GM12878 (cell line): ENCODE results near the gene SPAG17. TPM values are rescaled to one million over a fixed set of nuclear protein-coding genes. Genes with fewer than 3 reads are reported as not detected.

Experiments
- ATAC-seq: fragments of 200-7000 bp; cut with Tn5 transposase; 3 replicates; pipeline ENCODE4 v1.9.1; 2020; ENCODE audit warnings: mild to moderate bottlenecking, moderate library complexity
- BruUV-seq: library from RNA; stranded (reverse); fragments of 400-500 nt; replicated peaks from 2 replicates; lab custom pipeline; 2021; lab: Mats Ljungman, UMichigan
- CTCF ChIA-PET: fragments of 300-600 bp; sonication (Branson Sonifier 250); formaldehyde crosslinking; extraction: SDS; loops from one replicate; lab custom pipeline; 2021; ENCODE audit warnings: inconsistent platforms; lab: Yijun Ruan, JAX
- POLR2A ChIA-PET: fragments of 350-600 bp; formaldehyde crosslinking; extraction: SDS; loops from one replicate; lab custom pipeline; 2021; ENCODE audit warnings: inconsistent platforms; lab: Charles Lee
- RAD21 ChIA-PET: fragments of 300-600 bp; sonication (Branson Sonifier 250); formaldehyde crosslinking; loops from one replicate; lab custom pipeline; 2023; ENCODE audit warnings: antibody characterized with exemption; ENCODE audit not compliant: unreplicated experiment; lab: Charles Lee
- SMC1A ChIA-PET: fragments of 300-600 bp; sonication (Branson Sonifier 250); formaldehyde crosslinking; loops from one replicate; lab custom pipeline; 2023; ENCODE audit not compliant: unreplicated experiment, uncharacterized antibody; lab: Charles Lee
- DNase-seq: peaks from one replicate; pipeline ENCODE4 v3.0.0-alpha.2; 2011; ENCODE audit warnings: low read depth, low spot score
- FAIRE-seq: peaks from 3 replicates; lab custom pipeline; 2011; peaks lifted over from hg19 to GRCh38; lab: Jason Lieb, UNC
- H2AFZ ChIP-seq: 2 replicates; pipeline ENCODE4 v1.6.0; 2011; ENCODE audit warnings: low read depth, low read length, control low read depth; ENCODE audit not compliant: control insufficient read depth
- H3K27ac ChIP-seq: 2 replicates; pipeline ENCODE4 v1.5.1; 2011; ENCODE audit warnings: control low read depth; ENCODE audit not compliant: control insufficient read depth, insufficient read depth
- H3K27me3 ChIP-seq, 2 experiments: replicated peaks in 1 of 2; 2 replicates each; pipeline versions ENCODE4 v1.6.0 to v1.6.1; 2011; ENCODE audit warnings: low read length in 1 of 2; ENCODE audit not compliant: control insufficient read depth in 2 of 2, insufficient read depth in 2 of 2
- H3K36me3 ChIP-seq, 2 experiments: 2 replicates each; pipeline ENCODE4 v1.5.1; 2011; ENCODE audit warnings: low read length in 1 of 2; ENCODE audit not compliant: control insufficient read depth in 2 of 2, insufficient read depth in 2 of 2
- H3K4me1 ChIP-seq: 2 replicates; pipeline ENCODE4 v1.6.1; 2011; ENCODE audit warnings: mild to moderate bottlenecking, low read length, moderate library complexity, mixed read lengths; ENCODE audit not compliant: control insufficient read depth, insufficient read depth
- H3K4me2 ChIP-seq: 2 replicates; pipeline ENCODE4 v1.6.0; 2011; ENCODE audit warnings: control low read depth; ENCODE audit not compliant: control insufficient read depth, insufficient read depth
- H3K4me3 ChIP-seq: fragments of 200-600 bp; sonication (generic); 2 replicates; pipeline ENCODE4 v1.5.1; 2016
- H3K79me2 ChIP-seq: 2 replicates; pipeline ENCODE4 v1.6.0; 2011; ENCODE audit warnings: low read length; ENCODE audit not compliant: control insufficient read depth, insufficient read depth
- H3K9ac ChIP-seq: 2 replicates; pipeline ENCODE4 v1.8.0; 2011; ENCODE audit warnings: low read length, control low read depth, mixed read lengths; ENCODE audit not compliant: control insufficient read depth, insufficient read depth
- H3K9me3 ChIP-seq: replicated peaks from 3 replicates; pipeline ENCODE4 v1.5.1; 2011; ENCODE audit warnings: mild to moderate bottlenecking, low read length; ENCODE audit not compliant: control insufficient read depth, insufficient read depth
- H4K20me1 ChIP-seq: 2 replicates; pipeline ENCODE4 v1.6.0; 2011; ENCODE audit not compliant: control insufficient read depth, insufficient read depth
- FOXM1 ChIP-seq: IDR thresholded peaks from 2 replicates; pipeline ENCODE4 v1.6.1; 2012; ENCODE audit warnings: low read depth, mild to moderate bottlenecking, inconsistent platforms, low read length, moderate library complexity
- NR2C2 ChIP-seq: IDR thresholded peaks from 2 replicates; pipeline ENCODE4 v1.6.1; 2011; ENCODE audit warnings: borderline replicate concordance, low read depth; ENCODE audit not compliant: control insufficient read depth, insufficient read length
- SPI1 ChIP-seq: IDR thresholded peaks from 2 replicates; pipeline ENCODE4 v1.6.1; 2011; ENCODE audit warnings: low read depth, mild to moderate bottlenecking, low read length, moderate library complexity, borderline replicate concordance; ENCODE audit not compliant: insufficient read depth
- STAT1 ChIP-seq: fragments of 450-650 bp; conservative IDR thresholded peaks from 2 replicates; pipeline ENCODE4 v1.6.1; 2014; ENCODE audit warnings: antibody characterized with exemption, mild to moderate bottlenecking
- YY1 ChIP-seq: IDR thresholded peaks from 2 replicates; pipeline ENCODE4 v1.6.1; 2011; ENCODE audit warnings: low read depth, mild to moderate bottlenecking, low read length
- WGBS: methylation state at CpG from one replicate; pipeline ENCODE4 v1.1.6; 2016; ENCODE audit warnings: low lambda C conversion rate; ENCODE audit not compliant: insufficient replicate concordance, insufficient coverage; ENCODE audit errors: missing lambda C conversion rate; 5-methylcytosine and 5-hydroxymethylcytosine counted together
- in situ Hi-C: fragments of 300-500 bp; cut with MboI; formaldehyde crosslinking; loops from 9 replicates; pipeline ENCODE4 v1.14.3; 2018; ENCODE audit warnings: mixed read lengths
- intact Hi-C: fragments of 100-400 bp; cut with micrococcal nuclease; formaldehyde crosslinking; loops from one replicate; pipeline ENCODE4 v1.14.2; 2022; ENCODE audit not compliant: unreplicated experiment
- polyA plus RNA-seq, 11 experiments: library from polyadenylated mRNA; depleted of rRNA in 4 of 11; unstranded in 6 of 11; stranded (reverse) in 5 of 11; fragments of >200 nt; fragmentation: Nextera tagmentation in 4 of 11; fragmentation: Illumina TruSeq in 1 of 11; extraction: Ambion mirVana in 4 of 11; extraction: Trizol in 1 of 11; gene quantifications; 1 replicate in 1 of 11; 2 replicates in 10 of 11; pipeline versions ENCODE4 v1.2.1 to v1.2.3, GENCODE V29; 2011 to 2016; ENCODE audit warnings: inconsistent platforms in 2 of 11, missing spikeins in 2 of 11, low read depth in 1 of 11
- total RNA-seq, 4 experiments: library from RNA; depleted of rRNA in 3 of 4; stranded (reverse); fragments of >200 nt in 3 of 4; fragmentation: Illumina TruSeq in 1 of 4; extraction: Trizol in 1 of 4; gene quantifications; 2 replicates each; pipeline versions ENCODE4 v1.2.1 to v1.2.3, GENCODE V29; 2013 to 2021
- TF ChIP-seq, protein P1 (sequence below), 3 experiments: IDR thresholded peaks in 2 of 3; conservative IDR thresholded peaks in 1 of 3; 2 replicates each; pipeline ENCODE4 v1.5.1; 2011; ENCODE audit warnings: low read depth in 3 of 3, low read length in 3 of 3, mild to moderate bottlenecking in 3 of 3, control low read depth in 2 of 3, moderate library complexity in 2 of 3, inconsistent platforms in 1 of 3, mixed read lengths in 1 of 3; ENCODE audit not compliant: control insufficient read depth in 2 of 3, insufficient read depth in 1 of 3; ENCODE audit errors: extremely low read depth in 1 of 3
- TF ChIP-seq, protein P2 (sequence below): fragments of 450-650 bp; formaldehyde crosslinking; IDR thresholded peaks from 2 replicates; pipeline ENCODE4 v1.5.0; 2022; ENCODE audit warnings: mild to moderate bottlenecking, missing genetic modification characterization

Gene SPAG17
- total and polyA plus RNA-seq, 10 of the 15 experiments (the other 5 are each of a cell fraction or from before 2014, with no cell fraction given): 0.02 to 0.16 (median 0.03) TPM; not detected in 7

DNA sequence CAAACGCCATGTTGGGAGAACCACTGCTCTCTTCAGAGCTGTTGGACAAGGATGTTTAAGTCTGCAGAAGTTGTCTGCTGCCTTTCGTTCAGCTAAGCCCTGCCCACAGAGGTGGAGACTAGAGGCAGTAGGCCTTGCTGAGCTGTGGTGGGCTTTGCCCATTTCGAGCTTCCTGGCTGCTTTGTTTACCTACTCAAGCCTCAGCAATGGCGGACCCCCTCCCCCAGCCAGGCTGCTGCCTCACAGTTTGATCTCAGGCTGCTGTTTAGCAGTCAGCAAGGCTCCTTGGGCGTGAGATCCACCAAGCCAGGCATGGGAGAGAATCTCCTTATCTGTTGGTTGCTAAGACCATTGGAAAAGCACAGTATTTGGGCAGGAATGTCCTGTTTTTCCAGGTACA, 180.7 kb downstream of the SPAG17 start (continued):
- TF ChIP-seq, protein P1, sequence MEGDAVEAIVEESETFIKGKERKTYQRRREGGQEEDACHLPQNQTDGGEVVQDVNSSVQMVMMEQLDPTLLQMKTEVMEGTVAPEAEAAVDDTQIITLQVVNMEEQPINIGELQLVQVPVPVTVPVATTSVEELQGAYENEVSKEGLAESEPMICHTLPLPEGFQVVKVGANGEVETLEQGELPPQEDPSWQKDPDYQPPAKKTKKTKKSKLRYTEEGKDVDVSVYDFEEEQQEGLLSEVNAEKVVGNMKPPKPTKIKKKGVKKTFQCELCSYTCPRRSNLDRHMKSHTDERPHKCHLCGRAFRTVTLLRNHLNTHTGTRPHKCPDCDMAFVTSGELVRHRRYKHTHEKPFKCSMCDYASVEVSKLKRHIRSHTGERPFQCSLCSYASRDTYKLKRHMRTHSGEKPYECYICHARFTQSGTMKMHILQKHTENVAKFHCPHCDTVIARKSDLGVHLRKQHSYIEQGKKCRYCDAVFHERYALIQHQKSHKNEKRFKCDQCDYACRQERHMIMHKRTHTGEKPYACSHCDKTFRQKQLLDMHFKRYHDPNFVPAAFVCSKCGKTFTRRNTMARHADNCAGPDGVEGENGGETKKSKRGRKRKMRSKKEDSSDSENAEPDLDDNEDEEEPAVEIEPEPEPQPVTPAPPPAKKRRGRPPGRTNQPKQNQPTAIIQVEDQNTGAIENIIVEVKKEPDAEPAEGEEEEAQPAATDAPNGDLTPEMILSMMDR (IDR thresholded peaks at IDR 0.05 in 2 of 3, conservative IDR thresholded peaks at IDR 0.05 in 1 of 3; ENCODE audit: control insufficient read depth in 2 of 3, extremely low read depth in 1 of 3, insufficient read depth in 1 of 3, low read depth in 3 of 3, low read length in 3 of 3): no peak
- TF ChIP-seq FOXM1 (no peak), STAT1 (no peak), NR2C2 (no peak)

DNA sequence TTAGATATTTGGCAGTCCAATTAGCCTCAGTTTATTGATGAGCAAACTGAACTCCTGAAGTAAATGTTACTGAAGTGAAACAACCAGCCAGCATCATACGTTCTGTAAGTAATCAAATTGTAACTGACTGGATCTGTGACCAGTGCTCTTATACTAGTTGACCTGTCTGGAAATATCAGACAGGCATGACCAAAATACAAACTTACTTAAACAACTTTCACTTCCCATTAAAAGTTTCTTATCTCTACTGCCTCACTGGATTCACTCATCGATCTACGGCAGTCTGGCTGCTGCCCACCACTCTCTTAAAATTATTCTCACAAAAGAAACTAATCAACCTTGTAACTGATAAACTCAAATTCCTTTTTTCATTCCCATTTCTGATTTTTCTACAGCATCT, 199.1 kb downstream of the SPAG17 start:
- in situ Hi-C loops: no loop called here
- BruUV-seq: no TSS peak
- DNase-seq: no peak
- no peak overlapping the region for H3K27ac ChIP-seq
- TF ChIP-seq SPI1 (peak; percentile 45), YY1 (no peak)
- TF ChIP-seq, protein P2, sequence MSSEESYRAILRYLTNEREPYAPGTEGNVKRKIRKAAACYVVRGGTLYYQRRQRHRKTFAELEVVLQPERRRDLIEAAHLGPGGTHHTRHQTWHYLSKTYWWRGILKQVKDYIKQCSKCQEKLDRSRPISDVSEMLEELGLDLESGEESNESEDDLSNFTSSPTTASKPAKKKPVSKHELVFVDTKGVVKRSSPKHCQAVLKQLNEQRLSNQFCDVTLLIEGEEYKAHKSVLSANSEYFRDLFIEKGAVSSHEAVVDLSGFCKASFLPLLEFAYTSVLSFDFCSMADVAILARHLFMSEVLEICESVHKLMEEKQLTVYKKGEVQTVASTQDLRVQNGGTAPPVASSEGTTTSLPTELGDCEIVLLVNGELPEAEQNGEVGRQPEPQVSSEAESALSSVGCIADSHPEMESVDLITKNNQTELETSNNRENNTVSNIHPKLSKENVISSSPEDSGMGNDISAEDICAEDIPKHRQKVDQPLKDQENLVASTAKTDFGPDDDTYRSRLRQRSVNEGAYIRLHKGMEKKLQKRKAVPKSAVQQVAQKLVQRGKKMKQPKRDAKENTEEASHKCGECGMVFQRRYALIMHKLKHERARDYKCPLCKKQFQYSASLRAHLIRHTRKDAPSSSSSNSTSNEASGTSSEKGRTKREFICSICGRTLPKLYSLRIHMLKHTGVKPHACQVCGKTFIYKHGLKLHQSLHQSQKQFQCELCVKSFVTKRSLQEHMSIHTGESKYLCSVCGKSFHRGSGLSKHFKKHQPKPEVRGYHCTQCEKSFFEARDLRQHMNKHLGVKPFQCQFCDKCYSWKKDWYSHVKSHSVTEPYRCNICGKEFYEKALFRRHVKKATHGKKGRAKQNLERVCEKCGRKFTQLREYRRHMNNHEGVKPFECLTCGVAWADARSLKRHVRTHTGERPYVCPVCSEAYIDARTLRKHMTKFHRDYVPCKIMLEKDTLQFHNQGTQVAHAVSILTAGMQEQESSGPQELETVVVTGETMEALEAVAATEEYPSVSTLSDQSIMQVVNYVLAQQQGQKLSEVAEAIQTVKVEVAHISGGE (CRISPR knock-in tag): no peak
- TF ChIP-seq, all 136 proteins: peak for 1
- H3K4me2 ChIP-seq: no peak overlapping the region
- no peaks in the 10 kb centered on the region for H3K9me3 ChIP-seq
- peak; percentile 86 for ATAC-seq
- SMC1A ChIA-PET: no interaction called here
- CTCF ChIA-PET: interaction anchor here (0.6 kb wide), 1 partner anchor 126 kb away, joined by 4 read pairs; no protein-coding TSS in a partner anchor
- FAIRE-seq: no peak
- 0% methylated on average over 3 of the region's 3 CpGs for WGBS
- intact Hi-C loops: no loop called here
- H3K36me3 ChIP-seq: no peaks in the 10 kb centered on the region
- no peaks in the 10 kb centered on the region for H3K79me2 ChIP-seq
- no peak overlapping the region for H3K4me3 ChIP-seq
- no peaks in the 10 kb centered on the region for H3K4me1 ChIP-seq
- H4K20me1 ChIP-seq: no peaks in the 10 kb centered on the region
- no peaks in the 10 kb centered on the region for H3K27me3 ChIP-seq
- H3K9ac ChIP-seq: no peak overlapping the region
- POLR2A ChIA-PET: no interaction called here
- H2AFZ ChIP-seq: no peak overlapping the region
- RAD21 ChIA-PET: no interaction called here
